Measurements from ENCODE around the gene DGLUCY.
A peak's percentile ranks its signal among the peaks of the same experiment; 100 is the strongest.
"Not testable (repeated sequence)": the region's sequence is repeated elsewhere in the genome, so short reads cannot be mapped to it uniquely, and the experiment has no call there.

DGLUCY gene

GRCh38 chr14:91171291-91171690 is 57.4 kb downstream of the DGLUCY start:
- DNase-seq = no peak

GRCh38 chr14:91173221-91173670 is 59.4 kb downstream of the DGLUCY start:
- DNase-seq = peak; percentile 4

DNA sequence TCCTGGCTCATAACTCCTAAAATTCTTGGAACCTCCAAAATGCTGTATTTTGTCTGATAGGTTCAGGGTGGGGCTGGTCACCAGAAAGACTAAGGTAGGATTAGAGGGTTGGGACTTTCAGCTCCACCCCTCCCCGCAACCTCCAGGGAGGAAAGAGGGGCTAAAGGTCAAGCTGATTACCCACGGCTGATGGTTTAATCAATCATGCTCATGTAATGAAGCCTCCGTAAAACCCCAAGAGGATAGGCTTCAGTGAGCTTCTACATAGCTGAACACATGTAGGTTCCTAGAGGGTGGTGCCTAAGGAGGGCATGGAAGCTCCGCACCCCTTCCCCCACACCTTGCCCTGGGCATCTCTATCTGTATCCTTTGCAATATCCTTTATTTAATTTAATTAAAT is 60.0 kb downstream of the DGLUCY start:
- no peak for DNase-seq

- DNase-seq = no peak
Observed at GRCh38 chr14:91175291-91176201, 61.7 kb downstream of the DGLUCY start.

- peak; percentile 30 for DNase-seq
Observed at GRCh38 chr14:91177073-91178034, 63.5 kb downstream of the DGLUCY start.

- no peak for DNase-seq
Observed at GRCh38 chr14:91180611-91181010, 66.7 kb downstream of the DGLUCY start.

- not testable (repeated sequence) for DNase-seq
Observed at GRCh38 chr14:91182753-91183152, 68.9 kb downstream of the DGLUCY start.

- DNase-seq = no peak
Observed at GRCh38 chr14:91184559-91184958, 70.7 kb downstream of the DGLUCY start.

DNA sequence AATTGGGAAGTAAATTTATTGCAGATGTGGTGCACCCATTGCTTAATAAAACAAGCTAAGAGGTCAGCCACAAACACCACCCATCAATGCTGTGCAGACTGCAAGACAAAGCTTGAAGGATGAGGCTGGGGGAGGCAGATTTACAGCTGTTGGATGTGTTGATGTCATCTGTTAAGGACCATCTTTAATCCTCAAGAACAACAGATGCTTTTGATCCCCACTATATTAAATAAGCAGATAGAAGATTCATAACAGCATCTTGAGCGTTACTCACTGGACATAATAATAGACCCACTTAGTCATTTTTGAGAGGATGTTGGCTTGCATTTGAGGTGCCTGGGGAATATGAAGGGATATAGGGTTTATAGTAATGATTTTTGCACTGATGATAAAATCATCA is 71.8 kb downstream of the DGLUCY start:
- no peak for DNase-seq

- no peak for DNase-seq
Observed at GRCh38 chr14:91186515-91187066, 72.7 kb downstream of the DGLUCY start.

GRCh38 chr14:91187271-91187670 is 73.4 kb downstream of the DGLUCY start:
- no peak for DNase-seq

- DNase-seq = no peak
Observed at GRCh38 chr14:91190853-91191252, 77.0 kb downstream of the DGLUCY start.

GRCh38 chr14:91193069-91193468 is 79.2 kb downstream of the DGLUCY start:
- DNase-seq = no peak

- DNase-seq = no peak
Observed at GRCh38 chr14:91195881-91196280, 82.0 kb downstream of the DGLUCY start.

GRCh38 chr14:91197631-91198030 is 83.8 kb downstream of the DGLUCY start:
- no peak for DNase-seq

DNA sequence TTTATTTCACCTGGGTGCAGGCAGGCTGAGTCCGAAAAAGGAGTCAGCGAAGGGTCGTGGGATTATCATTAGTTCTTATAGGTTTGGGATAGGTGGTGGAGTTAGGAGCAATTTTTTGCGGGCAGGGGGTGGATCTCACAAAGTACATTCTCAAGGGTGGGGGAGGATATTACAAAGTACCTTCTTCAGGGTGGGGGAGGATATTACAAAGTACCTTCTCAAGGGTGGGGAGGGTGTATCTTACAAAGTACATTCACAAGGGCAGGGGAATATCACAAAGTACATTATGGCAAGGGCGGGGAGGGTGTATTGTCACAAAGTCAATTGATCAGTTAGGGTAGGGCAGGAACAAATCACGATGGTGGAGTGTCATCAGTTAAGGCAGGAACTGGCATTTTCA is 86.9 kb downstream of the DGLUCY start:
- DNase-seq = not testable (repeated sequence)

- DNase-seq = no peak
Observed at GRCh38 chr14:91202234-91202974, 88.5 kb downstream of the DGLUCY start.

DNA sequence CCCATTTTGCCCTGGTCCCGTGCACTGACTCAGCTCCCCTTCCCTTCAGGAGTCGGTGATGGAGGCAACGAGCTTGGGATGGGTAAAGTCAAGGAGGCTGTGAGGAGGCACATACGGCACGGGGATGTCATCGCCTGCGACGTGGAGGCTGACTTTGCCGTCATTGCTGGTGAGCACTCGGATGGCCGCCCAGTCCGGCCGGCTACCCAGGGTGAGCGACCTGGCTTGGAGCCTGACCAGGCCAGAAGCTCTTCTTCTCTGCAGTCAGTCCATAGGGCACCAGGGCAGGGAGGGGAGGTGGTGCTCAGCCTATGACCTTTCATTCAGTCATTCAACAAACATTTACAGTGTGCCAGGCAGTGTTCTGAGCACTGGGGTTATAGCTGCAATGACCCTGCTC is 90.8 kb downstream of the DGLUCY start:
- DNase-seq = no peak

- no peak for DNase-seq
Observed at GRCh38 chr14:91205459-91205858, 91.6 kb downstream of the DGLUCY start.

DNA sequence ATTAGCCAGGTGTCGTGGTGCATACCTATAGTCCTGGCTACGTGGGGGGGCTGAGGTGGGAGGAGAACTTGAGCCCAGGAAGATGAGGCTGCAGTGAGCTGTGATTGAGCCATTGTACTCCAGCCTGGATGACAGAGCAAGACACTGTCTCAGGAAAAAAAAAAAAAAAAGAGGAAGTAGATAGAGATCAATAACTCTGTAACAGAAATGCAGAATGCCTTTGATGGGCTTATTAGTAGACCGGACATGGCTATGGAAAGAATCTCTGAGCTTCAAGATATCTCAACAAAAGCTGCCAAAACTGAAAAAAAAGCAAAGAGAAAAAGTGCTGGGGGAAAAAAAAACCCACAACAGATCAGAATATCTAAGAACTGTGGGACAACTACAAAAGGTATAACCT is 93.1 kb downstream of the DGLUCY start:
- no peak for DNase-seq

DNA sequence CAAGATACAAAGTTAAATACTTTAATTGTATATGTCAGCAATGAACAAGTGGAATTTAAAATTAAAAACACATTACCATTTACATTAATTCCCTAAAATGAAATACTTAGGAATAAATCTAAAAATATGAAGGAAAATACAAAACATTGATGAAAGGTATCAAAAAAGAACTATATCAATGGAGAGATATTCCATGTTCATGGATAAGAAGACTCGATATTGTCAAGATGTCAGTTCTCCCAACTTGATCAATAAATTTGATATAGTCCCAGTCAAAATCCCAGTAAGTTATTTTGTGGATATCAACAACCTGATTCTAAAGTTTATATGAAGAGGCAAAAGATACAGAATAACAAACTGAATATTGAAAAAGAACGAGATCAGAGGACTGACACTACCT is 97.1 kb downstream of the DGLUCY start:
- no peak for DNase-seq

DNA sequence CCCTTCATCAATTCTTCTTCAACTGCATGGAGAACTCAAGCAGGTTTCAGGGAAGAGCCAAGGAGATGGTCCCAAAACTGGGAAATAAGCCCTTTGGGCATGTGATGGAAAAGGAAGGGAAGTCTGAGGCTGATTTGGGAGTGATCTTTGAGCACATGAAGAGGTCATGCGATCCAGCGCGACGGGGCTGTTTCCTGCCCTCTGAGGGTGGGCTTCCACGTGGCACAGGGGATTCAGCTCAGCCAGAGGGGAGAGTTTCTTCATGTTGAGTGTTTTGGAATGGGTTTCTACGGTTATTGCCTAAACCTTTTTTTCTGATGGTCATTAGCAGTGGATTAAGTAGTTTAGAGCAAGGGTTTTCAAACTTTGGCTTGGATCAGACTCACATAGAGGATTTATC is 100.4 kb downstream of the DGLUCY start:
- DNase-seq = no peak

DNA sequence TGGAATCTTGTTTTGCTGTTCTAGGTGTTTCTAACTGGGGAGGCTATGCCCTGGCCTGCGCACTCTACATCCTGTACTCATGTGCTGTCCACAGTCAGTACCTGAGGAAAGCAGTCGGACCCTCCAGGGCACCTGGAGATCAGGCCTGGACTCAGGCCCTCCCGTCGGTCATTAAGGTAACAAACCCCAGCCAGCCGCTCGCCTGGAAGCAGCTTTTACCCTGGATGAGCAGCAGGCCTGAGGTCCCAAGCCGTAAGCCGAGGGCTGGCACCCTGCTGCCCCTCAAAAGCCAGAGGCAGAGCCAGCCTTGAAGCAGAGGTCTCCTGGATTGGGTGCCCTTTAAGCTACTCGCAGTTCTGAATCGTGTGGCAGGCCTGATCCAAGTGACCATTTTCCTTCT is 101.5 kb downstream of the DGLUCY start:
- no peak for DNase-seq

Measured in NCI-H2029 treated with DMSO at 0.1 percent for 48 hours (cell line).